ENCODE measurements around the gene ZNF521.

The ZNF521 gene

DNA sequence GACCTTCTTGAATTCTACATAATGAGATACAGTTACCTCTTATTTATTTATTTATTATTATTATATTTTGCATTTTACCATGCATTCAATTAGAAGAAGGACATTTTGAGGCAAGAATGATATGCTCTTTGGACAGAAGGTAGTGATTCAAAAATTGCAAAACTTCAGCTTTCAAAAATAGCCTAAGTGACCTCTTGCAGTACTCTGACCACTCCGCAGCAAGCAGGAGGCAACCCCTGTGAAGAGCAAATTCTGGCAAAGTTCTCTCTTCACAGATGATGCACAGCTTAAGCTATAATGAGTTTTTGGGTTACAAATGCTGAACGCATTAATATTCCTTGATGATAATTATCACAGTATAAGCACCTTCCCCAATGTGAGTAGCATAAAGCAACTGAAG lies 170.0 kb downstream of the ZNF521 start:
- H3K4me3 ChIP-seq (ENCODE audit: control insufficient read depth, low read depth, low read length), result no peak overlapping the region
- TF ChIP-seq CTCF (conservative IDR thresholded peaks at IDR 0.05; ENCODE audit: control insufficient read depth, insufficient read depth, low read depth, low read length), result no peak
- no peak for DNase-seq (ENCODE audit: low read depth)

- no peak for TF ChIP-seq CTCF (conservative IDR thresholded peaks at IDR 0.05; ENCODE audit: control insufficient read depth, insufficient read depth, low read depth, low read length)
- DNase-seq (ENCODE audit: low read depth), result no peak
- no peak overlapping the region for H3K4me3 ChIP-seq (ENCODE audit: control insufficient read depth, low read depth, low read length)
These were observed 170.4 kb downstream of the ZNF521 start for GRCh38 chr18:25181581-25181980.

- TF ChIP-seq CTCF (conservative IDR thresholded peaks at IDR 0.05; ENCODE audit: control insufficient read depth, insufficient read depth, low read depth, low read length), result no peak
- DNase-seq (ENCODE audit: low read depth), result peak; percentile 6
- no peak overlapping the region for H3K4me3 ChIP-seq (ENCODE audit: control insufficient read depth, low read depth, low read length)
These were observed 170.9 kb downstream of the ZNF521 start for GRCh38 chr18:25180973-25181548.

GRCh38 chr18:25177631-25178030 lies 174.3 kb downstream of the ZNF521 start:
- no peak overlapping the region for H3K4me3 ChIP-seq (ENCODE audit: control insufficient read depth, low read depth, low read length)
- no peak for TF ChIP-seq CTCF (conservative IDR thresholded peaks at IDR 0.05; ENCODE audit: control insufficient read depth, insufficient read depth, low read depth, low read length)
- no peak for DNase-seq (ENCODE audit: low read depth)

- no peak for DNase-seq (ENCODE audit: low read depth)
- TF ChIP-seq CTCF (conservative IDR thresholded peaks at IDR 0.05; ENCODE audit: control insufficient read depth, insufficient read depth, low read depth, low read length), result no peak
- no peak overlapping the region for H3K4me3 ChIP-seq (ENCODE audit: control insufficient read depth, low read depth, low read length)
These were observed 175.4 kb downstream of the ZNF521 start for GRCh38 chr18:25176518-25177042.

- H3K4me3 ChIP-seq (ENCODE audit: control insufficient read depth, low read depth, low read length), result no peak overlapping the region
- no peak for TF ChIP-seq CTCF (conservative IDR thresholded peaks at IDR 0.05; ENCODE audit: control insufficient read depth, insufficient read depth, low read depth, low read length)
- DNase-seq (ENCODE audit: low read depth), result no peak
These were observed 176.1 kb downstream of the ZNF521 start for GRCh38 chr18:25175558-25176517.

Measured in fibroblast of mammary gland (primary cell).